ENCODE data around the gene HIGD1B. TPM values are rescaled to one million over a fixed set of nuclear protein-coding genes. Genes with fewer than 3 reads are reported as not detected.
A peak's percentile ranks its signal among the peaks of the same experiment; 100 is the strongest.

HIGD1B gene

DNA sequence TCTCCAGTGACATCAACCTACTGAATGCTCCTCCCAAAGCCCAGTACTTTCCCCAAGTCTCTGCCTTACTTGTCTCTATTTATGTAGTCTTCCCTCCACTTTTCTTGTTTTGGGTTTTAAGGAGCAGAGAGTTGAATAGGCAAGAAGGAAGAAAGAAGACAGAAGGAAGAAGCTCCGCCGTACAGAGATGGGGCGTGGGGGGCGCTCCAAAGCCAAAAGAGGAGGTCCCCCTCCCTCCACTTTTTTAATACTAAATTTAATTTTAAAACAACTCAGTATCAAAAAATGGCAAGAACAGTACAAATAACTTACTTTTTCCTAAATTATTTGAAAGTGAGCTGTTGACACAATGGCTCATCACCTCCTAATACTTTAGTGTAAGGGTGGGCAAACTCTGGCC, 47.0 kb downstream of the HIGD1B start:
- H3K4me3 ChIP-seq (ENCODE audit: low read length), result no peak overlapping the region
- WGBS (ENCODE audit: extremely low coverage, insufficient coverage, low lambda C conversion rate), result no CpG with 5 or more reads among the region's 4 CpGs
- peaks cover 9% of the 10 kb centered on the region for H3K79me1 ChIP-seq (ENCODE audit: low read length)
- no peak overlapping the region for H2AK5ac ChIP-seq (ENCODE audit: low read length)
- no peak overlapping the region for H3K56ac ChIP-seq (ENCODE audit: low read length)
- H2BK15ac ChIP-seq (replicated peaks; ENCODE audit: low read depth), result no peak overlapping the region
- H3K18ac ChIP-seq (ENCODE audit: low read length), result no peak overlapping the region
- H4K8ac ChIP-seq (ENCODE audit: low read depth, low read length), result no peak overlapping the region
- no peaks in the 10 kb centered on the region for H3K27me3 ChIP-seq (ENCODE audit: insufficient read depth, low read length, poor library complexity)
- no peak overlapping the region for H3K4ac ChIP-seq (ENCODE audit: low read depth, low read length)
- no peak overlapping the region for H2BK5ac ChIP-seq (ENCODE audit: low read length)
- no peaks in the 10 kb centered on the region for H3K4me1 ChIP-seq (ENCODE audit: control insufficient read depth, low read depth, low read length)
- no peak for DNase-seq
- no peak overlapping the region for H3K23ac ChIP-seq (ENCODE audit: low read length)
- no peak overlapping the region for H4K5ac ChIP-seq (ENCODE audit: low read length)
- H3K27ac ChIP-seq (ENCODE audit: low read depth, low read length), result no peak overlapping the region
- H3K79me2 ChIP-seq (ENCODE audit: control insufficient read depth, insufficient read depth, low read length), result peaks cover 24% of the 10 kb centered on the region
- H2BK120ac ChIP-seq (ENCODE audit: low read depth, low read length), result no peak overlapping the region
- H3K36me3 ChIP-seq (ENCODE audit: control insufficient read depth, insufficient read depth, low read length), result peaks cover 2% of the 10 kb centered on the region
- no peak overlapping the region for H3K4me2 ChIP-seq (ENCODE audit: low read length)
- H3K9ac ChIP-seq (ENCODE audit: low read length), result no peak overlapping the region

DNA sequence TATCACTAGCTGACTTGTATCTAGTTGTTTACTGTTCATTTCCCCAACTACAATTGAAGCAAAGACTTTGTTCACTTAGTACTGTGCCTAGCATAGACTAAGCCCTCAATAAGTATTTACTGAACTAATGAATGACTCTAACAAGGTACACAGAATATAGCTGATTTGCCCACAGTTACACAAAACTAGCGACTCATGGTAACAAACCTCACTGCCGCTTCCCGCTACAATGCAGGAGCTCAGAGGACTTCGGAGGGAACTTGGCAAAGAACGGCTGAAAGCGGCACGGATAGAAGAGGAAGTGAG, 51.0 kb downstream of the HIGD1B start:
- Histone ChIP-seq H3K79me1 (ENCODE audit: low read length) (peaks cover 5% of the 10 kb centered on the region), H3K4me3 (ENCODE audit: low read length) (peak overlapping the region; percentile 82), H3K23ac (ENCODE audit: low read length) (no peak overlapping the region), H2BK120ac (ENCODE audit: low read depth, low read length) (no peak overlapping the region), H3K36me3 (ENCODE audit: control insufficient read depth, insufficient read depth, low read length) (no peaks in the 10 kb centered on the region), H3K4me1 (ENCODE audit: control insufficient read depth, low read depth, low read length) (no peaks in the 10 kb centered on the region), H3K4ac (ENCODE audit: low read depth, low read length) (peak overlapping the region; percentile 73), H2BK15ac (replicated peaks; ENCODE audit: low read depth) (no peak overlapping the region), H3K79me2 (ENCODE audit: control insufficient read depth, insufficient read depth, low read length) (peaks cover 18% of the 10 kb centered on the region), H3K27me3 (ENCODE audit: insufficient read depth, low read length, poor library complexity) (no peaks in the 10 kb centered on the region), H2BK5ac (ENCODE audit: low read length) (no peak overlapping the region), H3K4me2 (ENCODE audit: low read length) (peak overlapping the region; percentile 81), H3K9ac (ENCODE audit: low read length) (peak overlapping the region; percentile 89), H3K56ac (ENCODE audit: low read length) (peak overlapping the region; percentile 96), H4K8ac (ENCODE audit: low read depth, low read length) (no peak overlapping the region), H2AK5ac (ENCODE audit: low read length) (no peak overlapping the region), H3K27ac (ENCODE audit: low read depth, low read length) (no peak overlapping the region), H3K18ac (ENCODE audit: low read length) (no peak overlapping the region), H4K5ac (ENCODE audit: low read length) (no peak overlapping the region)
- no peak for DNase-seq
- no CpG with 5 or more reads among the region's 7 CpGs for WGBS (ENCODE audit: extremely low coverage, insufficient coverage, low lambda C conversion rate)

DNA sequence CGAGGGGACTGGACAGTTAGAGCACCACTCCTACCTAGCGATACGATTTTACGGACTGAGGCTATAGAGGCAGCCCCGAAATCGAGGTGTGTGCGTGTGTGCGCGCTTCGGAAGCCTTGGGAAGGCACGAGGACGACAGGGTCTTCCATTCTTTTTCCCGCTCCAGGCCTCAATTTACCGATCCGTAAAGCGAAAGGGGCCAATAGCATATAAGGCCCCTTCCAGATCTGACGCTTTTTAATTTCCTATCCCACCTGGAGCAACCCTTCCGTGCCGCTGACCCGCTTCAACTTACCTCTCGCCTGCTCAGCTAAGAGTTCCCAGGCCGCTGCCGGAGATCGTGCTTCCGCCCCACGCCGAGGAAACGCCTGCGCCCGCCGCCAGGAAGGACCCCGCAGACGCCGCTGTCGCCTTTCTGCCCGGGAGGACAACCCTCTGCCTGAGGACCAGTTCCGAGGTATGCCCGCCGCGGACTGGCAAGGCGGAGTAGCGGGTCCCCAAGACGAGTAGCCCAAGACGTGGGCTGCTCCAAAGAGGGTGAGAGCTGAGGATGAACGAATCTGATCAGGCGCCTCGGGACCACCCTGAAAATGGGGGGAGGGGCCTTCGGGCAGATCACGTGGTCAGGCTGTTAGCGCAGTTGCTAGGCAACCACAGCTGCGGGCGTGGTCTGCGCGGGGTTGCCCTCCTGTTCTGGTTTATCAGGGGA, 51.5 kb downstream of the HIGD1B start, which contains the start of gene EFTUD2:
Gene EFTUD2 (minus strand): TSS at position 372 of the 709 bp plus-strand sequence. CDS start 4,924 bp downstream, outside the sequence.
- no peak within 1 kb of the TSS for H3K23ac ChIP-seq (ENCODE audit: low read length)
- DNase-seq, result peak; percentile 93
- H3K79me1 ChIP-seq (ENCODE audit: low read length), result peaks cover 5% of the 10 kb centered on the region
- no peak within 1 kb of the TSS for H4K5ac ChIP-seq (ENCODE audit: low read length)
- no peak within 1 kb of the TSS for H3K18ac ChIP-seq (ENCODE audit: low read length)
- H3K4me2 ChIP-seq (ENCODE audit: low read length), result peak within 1 kb of the TSS; percentile 81
- H3K4me3 ChIP-seq (ENCODE audit: low read length), result peak within 1 kb of the TSS; percentile 82
- no peaks in the 10 kb centered on the region for H3K27me3 ChIP-seq (ENCODE audit: insufficient read depth, low read length, poor library complexity)
- no peak within 1 kb of the TSS for H2BK15ac ChIP-seq (replicated peaks; ENCODE audit: low read depth)
- H3K4ac ChIP-seq (ENCODE audit: low read depth, low read length), result peak within 1 kb of the TSS; percentile 73
- peak within 1 kb of the TSS; percentile 73 for H2BK5ac ChIP-seq (ENCODE audit: low read length)
- no CpG with 5 or more reads among the region's 54 CpGs for WGBS (ENCODE audit: extremely low coverage, insufficient coverage, low lambda C conversion rate)
- no peaks in the 10 kb centered on the region for H3K4me1 ChIP-seq (ENCODE audit: control insufficient read depth, low read depth, low read length)
- no peak within 1 kb of the TSS for H3K27ac ChIP-seq (ENCODE audit: low read depth, low read length)
- H3K9ac ChIP-seq (ENCODE audit: low read length), result peak within 1 kb of the TSS; percentile 89
- no peaks in the 10 kb centered on the region for H3K36me3 ChIP-seq (ENCODE audit: control insufficient read depth, insufficient read depth, low read length)
- peak within 1 kb of the TSS; percentile 96 for H3K56ac ChIP-seq (ENCODE audit: low read length)
- H2AK5ac ChIP-seq (ENCODE audit: low read length), result no peak within 1 kb of the TSS
- H2BK120ac ChIP-seq (ENCODE audit: low read depth, low read length), result no peak within 1 kb of the TSS
- H3K79me2 ChIP-seq (ENCODE audit: control insufficient read depth, insufficient read depth, low read length), result peaks cover 18% of the 10 kb centered on the region
- H4K8ac ChIP-seq (ENCODE audit: low read depth, low read length), result no peak within 1 kb of the TSS

Small RNA genes within 50 kb of the gene (small RNA-seq; reads per million reads assigned to genes)
- gene RN7SL405P (ENCODE audit: insufficient read depth), result not detected
